Activated CD4-positive, alpha-beta T cell treated with anti-CD3 and anti-CD28 coated beads for 48 hours (primary cell): ENCODE results near the gene SAMD3.
"Not testable (repeated sequence)": the region's sequence is repeated elsewhere in the genome, so short reads cannot be mapped to it uniquely, and the experiment has no call there.

Experiments used
- DNase-seq: peaks from one replicate; pipeline ENCODE4 v3.0.0-alpha.2; 2020

Gene SAMD3, protein sequence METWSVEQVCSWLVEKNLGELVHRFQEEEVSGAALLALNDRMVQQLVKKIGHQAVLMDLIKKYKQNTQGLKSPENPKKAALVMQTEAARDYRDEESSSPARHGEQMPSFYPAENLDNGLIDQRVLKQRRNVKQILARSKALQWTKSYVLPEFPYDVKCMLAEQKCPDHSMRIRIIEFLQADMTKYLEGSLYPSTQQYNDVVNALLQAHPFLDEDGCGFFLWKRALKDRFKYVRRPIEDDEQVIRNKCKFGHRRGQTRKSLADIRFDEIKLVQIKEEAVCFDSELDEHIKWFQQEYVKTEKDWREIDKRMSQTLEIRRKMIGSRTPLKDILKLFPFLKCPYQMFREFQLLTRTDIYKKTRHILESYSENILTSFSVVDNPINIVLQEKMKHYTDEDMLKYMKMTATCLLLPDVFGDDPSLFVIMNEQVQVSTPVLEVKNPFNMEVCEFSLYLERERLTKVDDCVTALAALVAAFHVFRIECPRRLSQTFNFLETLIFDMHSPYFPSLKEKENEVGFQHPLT

DNA sequence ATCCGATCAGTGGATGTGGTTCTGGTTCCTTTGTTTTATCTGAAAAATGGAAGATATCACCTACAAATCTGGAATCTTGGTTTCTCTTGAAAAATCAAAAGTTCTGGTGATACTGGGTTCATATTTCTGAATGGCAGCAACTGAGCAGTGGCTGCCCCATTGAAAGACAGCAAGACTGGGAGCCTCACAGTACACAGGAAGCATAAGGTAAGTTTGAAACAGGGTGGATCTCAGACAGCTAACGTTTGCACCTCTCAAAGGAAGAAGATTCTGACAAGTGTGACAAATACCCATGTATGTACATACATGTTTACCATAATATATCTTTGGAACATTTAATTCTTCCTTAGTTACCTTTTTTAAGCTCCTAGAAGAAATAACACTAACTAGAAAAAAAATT, at the start of gene SAMD3:
Gene SAMD3 (minus strand): TSS at position 177 of the 400 bp plus-strand sequence. CDS start 7,678 bp downstream, outside the sequence.
- DNase-seq, result no peak

DNA sequence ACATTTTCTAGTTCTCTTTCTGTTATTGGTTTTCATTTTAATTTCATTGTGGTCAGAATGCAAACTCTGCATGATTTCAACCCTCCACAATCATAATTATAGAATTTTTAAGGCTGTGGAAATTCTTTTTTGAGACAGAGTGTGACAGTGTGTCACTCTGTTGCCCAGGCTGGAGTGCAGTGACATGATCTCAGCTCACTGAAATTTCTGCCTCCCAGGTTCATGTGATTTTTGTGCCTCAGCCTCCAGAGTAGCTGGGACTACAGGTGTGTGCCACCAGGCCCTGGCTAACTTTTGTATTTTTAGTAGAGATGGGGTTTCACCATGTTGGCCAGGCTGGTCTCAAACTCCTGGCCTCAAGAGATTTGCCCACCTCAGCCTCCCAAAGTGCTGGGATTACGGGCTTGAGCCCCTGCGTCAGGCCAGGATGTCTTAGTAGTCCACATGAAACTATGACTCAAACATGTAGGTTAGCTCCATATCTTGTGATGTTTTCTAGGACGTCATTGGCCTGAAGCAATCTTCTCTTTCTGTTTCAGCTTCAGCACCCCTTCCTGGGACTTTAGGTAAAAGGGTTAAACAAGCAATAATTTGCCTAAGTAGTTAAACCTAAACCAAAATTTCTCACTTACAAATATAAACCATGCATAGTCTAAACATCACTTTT, 47.4 kb upstream of the SAMD3 start:
- no peak for DNase-seq

DNA sequence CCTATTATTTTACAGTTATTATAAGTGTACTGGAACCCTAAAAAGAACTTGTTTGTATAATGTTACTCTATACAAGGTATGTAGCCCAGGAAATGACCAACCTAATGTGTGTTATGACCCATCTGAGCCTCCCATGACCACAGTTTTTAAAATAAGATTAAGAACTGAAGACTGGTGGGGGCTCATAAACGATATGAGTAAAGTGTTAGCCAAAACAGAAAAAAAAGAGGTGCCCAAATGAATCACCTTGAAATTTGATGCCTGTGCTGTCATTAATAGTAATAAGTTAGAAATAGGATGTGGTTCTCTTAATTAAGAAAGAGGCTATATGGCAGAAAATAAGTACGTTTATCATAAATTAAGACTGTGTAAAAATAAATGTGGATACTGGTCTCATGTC, 42.8 kb upstream of the SAMD3 start:
- DNase-seq, result not testable (repeated sequence)

DNA sequence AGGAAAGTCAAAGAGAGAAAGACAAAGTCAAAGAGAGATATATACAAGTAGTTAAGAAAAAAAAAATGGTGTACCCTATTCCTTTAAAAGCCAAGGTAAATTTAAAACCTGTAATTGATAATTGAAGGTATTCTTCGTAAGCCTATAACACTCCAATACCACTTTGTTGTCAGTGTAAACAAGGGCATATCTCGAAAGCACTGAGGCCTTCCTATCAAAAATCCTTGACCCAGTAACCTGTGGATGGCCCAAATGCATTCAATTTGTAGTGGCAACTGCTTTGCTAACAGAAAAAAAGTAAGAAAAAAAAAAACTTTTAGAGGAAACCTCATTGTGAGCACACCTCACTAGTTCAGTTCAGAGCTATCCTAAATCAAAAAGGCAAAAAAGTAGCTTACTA, 39.3 kb upstream of the SAMD3 start:
- DNase-seq, result no peak

DNA sequence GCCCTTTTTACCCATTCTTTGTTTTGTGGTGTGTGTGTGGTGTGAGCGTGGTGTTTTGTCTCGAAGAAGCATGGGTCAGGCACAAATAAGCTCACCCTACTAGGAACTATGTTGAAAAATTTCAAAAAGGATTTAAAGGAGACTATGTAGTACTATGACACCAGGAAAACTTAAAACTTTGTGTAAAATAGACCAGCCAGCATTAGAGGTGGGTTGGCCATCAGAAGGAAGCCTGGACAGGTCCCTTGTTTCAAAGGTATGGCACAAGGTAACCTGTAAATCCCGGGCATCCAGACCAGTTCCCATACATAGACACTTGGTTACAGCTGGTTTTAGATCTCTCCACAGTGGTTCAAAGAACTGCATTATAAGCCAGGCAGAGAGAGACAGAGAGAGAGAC, 38.8 kb upstream of the SAMD3 start:
- not testable (repeated sequence) for DNase-seq

DNA sequence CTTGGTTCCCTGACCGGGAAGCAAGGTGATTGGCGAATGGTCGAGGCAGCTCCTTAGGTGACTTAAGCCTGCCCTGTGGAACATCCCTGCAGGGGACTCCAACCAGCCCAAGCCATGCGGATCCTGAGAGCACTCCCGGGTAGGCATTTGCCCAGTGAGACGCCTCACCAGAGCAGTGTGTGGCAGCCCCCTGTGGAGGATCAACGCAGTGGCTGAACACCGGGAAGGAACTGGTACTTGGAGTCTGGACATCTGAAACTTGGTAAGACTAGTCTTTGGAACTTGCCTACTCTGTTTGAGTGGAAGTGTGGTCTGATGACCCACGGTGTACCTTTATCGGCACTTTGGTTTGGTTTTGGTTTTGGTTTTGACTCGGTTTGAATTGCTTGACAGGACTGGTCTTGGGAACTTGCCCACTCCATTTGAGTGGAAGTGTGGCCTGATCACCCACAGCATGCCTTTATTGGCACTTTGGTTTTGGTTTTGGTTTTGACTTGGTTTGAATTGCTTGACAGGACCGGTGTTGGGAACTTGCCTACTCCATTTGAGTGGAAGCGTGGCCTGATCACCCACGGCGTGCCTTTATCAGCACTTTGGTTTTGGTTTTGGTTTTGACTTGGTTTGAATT, 38.0 kb upstream of the SAMD3 start:
- not testable (repeated sequence) for DNase-seq

DNA sequence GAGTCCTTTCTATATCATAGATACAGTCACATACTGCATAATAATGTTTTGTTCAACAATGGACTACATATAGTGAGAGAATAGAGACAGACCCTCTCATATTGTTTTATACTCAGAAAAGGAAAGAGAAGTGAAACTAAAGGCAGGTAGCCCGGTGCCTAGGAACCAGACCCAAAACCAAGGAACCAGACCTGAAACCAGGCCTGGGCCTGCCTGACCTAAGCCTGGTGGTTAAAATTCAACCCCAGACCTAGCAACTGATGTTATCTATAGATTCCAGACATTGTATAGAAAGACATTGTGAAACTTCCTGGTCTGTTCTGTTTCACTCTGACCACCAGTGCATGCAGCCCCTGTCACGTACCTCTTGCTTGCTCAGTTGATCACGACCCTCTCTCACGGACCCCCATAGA, 37.3 kb upstream of the SAMD3 start:
- not testable (repeated sequence) for DNase-seq

DNA sequence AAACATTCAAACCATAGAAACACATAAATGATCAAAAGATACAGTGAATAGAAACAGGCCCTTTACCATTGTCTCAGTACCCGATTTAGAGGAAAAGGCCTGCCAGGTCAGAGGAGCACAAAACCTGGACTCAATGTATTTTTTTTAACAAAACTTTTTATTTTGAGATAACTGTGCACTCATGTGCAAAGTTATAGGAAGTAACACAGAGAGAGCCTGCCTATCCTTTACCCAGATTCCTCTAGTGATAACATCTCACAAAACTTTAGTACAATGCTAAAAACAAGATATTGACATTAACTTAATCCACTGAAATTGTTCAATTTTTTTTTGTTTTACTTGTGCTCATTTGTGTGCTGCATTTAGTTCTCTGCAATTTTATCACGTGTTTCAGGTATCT, 36.8 kb upstream of the SAMD3 start:
- no peak for DNase-seq

DNA sequence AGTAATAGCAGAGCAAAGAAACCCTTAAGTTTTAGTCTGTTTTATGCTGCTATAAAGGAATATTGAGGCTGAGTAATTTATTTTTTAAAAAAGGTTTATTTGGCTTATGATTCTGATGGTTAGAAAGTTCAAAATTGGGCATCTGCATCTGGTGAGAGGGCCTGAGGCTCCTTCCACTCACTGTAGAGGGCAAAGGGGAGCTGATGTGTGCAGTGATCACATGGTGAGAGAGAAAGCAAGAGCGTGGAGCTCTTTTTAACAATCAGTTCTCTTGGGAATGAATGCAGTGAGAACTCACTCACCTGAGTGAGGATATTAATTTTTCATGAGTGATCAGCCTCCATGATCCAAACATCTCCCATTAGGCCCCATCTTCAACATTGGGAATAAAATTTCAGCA, 36.4 kb upstream of the SAMD3 start:
- no peak for DNase-seq

DNA sequence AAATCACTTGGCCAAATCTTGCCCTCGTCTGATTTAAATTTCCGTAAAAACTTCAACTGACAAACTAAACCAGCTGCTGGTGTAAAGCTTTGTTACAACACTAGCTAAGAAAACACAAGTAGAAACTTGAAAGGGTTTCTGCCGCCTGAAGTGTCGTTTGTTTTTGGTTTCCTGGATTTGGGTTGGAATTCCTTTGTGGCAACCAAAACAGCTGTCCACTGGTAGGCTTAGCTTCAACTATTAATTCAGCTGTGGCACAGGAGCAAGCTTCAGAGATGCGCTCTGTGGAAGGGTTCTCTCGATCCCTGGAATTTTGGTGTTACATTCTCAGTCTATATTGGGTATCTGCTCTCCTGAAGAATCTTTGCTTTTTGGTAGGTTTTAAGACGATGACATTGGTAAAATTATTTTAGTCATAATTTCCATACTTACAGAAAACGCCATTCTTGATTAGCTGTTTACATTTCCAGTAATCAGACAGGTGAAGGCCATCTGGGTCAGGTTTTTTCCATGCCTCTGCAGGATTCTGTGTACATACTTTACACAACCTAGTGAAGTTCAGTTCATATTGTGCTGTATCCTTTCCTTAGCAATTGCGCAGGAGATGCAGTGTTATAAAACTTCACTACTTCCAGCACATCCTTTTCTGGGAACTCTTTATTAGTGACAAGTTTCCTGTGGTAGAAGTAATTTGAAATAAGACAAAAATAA, 29.9 kb upstream of the SAMD3 start:
- no peak for DNase-seq

DNA sequence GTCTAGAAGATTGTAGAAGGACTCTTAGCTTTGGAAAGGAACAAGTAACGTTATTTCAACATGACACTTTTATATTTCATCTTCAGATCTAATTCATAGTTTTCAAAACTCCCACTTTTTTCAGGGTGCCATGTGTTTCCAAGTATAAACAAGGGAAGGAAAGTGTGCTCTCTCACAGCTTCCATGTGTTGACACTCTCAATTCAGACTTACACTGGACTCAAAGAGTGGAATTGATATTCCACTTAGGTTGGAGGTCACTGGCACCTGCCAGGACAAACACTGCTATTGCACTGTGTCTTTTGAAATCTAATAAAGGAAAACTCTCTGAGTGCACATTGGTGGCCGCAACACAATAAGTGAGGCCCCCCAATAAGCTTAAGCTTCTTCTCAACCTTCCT, 22.5 kb upstream of the SAMD3 start:
- no peak for DNase-seq

DNA sequence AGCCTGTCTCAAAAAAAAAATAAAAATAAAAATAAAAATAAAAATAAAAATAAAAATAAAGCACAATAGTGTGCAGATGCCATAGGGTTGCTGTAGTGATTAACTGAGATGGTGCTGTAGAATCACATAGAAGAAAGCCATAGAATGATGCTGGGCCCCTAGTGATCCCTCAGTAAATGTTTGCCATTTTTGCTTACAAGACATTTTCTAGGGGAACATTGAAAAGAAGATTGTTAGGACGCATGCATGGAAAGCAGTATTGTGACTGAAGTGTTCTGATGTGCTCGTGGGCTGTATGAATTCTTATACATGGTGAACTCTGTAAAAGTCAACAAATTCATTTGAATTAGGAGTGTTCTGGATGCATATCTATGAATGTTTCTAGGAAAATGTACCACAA, 22.0 kb upstream of the SAMD3 start:
- DNase-seq, result no peak

DNA sequence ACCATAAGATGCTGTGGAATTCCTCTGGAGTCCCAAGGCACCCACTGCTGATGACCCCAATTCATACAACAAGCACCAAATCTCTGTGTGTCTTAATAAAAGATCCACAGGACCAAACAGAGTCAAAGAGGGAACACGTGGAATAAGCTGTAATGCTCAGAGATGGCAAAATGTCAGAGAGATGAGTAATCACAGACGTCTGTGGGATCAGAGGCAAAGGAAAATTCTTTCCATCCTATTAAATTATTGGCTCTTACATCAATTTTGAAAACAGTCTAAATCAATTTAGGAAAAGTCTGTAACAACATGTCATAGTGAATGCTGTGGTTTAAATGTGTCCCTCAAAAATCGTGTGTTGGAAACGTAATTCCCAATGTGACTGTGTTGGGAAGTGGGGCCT, 17.5 kb upstream of the SAMD3 start:
- no peak for DNase-seq

DNA sequence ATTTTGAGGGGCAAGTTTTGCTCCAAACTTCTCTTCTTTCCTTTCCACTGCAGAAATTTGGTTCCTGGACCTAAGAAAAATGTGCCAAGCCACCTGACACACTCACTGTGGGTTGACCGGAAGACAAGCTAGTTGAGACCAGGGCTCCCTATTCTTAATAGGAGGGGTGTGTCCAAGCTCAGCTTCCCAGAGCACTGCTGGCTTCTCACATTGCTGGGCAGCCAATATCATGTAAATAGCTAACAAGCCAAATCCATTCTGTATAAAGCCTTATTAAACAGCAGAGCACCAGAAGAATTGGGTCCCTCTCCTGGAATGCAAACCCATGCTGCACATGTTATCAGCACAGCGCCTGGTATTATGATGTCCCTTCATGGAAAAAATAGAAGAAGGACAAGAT, 17.0 kb upstream of the SAMD3 start:
- DNase-seq, result no peak

DNA sequence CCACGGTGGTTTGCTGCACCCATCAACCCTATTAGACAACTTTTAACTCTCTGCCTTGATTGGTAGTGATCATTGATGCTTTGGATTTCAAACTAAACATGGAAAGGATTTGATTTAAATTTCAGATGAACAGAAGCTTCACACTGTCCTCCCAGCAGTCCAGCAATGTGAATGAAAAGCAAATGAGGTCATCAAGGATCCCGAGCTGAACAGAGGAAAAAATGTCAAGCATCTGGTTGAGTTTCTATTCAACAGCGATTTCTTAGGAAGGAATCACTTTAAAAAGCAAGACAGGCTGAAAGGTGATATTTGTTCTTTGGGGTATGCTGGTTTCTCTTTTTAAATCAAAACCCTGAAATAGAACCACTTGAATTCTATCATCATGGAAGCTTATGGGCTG, 10.6 kb upstream of the SAMD3 start:
- no peak for DNase-seq

DNA sequence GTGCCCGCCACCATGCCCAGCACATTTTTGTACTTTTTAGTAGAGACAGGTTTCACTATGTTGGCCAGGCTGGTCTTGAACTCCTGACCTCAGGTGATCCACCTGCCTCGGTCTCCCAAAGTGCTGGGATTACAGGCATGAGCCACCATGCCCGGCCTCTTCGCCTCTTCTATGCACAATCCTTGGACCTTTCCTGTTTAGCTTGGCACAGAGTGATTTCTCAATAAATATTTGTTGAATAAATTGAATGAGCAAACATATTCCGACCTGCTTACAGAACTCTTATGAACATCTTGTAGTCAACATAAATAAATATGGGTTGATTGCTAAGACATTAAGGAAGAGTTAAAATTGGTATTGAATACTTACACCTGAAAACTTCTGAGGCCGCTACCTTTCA, 7.8 kb upstream of the SAMD3 start:
- not testable (repeated sequence) for DNase-seq

DNA sequence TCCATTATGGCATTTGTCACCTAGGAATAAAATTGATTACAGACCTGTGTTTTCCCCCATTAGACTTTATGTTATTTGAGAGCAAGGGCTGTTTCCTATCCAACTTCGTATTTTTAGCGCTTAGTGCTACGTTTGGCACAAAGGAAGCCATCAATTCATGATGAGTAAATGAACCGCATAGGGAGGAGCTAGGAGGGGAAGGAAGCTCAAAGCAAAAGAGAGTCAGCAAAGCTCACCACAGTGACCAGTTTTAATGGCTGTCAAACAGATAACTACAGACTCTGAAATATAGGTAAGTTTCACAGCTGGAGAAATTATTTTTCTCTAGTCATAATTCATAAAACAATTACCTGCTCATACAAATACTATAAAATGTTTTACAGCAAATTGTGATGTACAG, 6.9 kb upstream of the SAMD3 start:
- no peak for DNase-seq

DNA sequence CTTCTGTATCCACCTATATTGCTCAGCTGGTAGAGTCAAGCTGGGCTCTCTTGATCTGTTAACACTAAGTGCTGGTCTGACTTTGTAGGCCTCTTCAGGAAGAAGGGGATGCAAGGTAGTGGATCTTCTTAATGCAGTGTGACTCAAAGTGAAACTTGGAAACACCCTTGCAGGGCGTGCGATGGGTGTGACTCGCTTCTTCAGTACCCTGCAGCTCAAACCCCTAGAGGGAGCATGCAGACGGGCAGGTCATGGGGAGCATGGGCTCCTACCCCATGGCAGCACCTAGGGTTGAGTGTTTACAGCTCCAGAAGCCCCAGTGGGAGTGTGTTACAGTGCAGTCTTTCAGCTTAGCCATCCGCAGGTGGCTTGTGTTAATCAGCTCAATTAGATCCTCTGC, 757 bp upstream of the SAMD3 start:
- peak; percentile 80 for DNase-seq

DNA sequence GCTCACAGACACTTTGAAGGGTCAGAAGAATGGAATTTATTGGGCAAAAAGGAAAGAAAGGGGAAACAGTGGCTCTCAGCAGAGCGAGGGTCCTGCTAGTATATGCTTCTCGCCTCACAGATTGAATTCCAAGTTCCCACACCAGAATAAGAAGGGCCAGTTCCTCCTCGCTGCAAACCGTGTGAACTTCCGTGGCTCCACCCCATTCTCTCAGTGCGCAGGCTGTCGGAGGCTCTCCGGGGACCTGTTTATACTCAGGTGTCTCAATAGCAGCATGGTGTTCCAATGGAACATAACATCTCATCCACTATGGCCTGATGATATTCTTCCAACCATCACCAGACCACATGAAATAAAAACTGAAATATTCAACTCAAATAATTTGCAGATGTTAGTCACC, 4.6 kb downstream of the SAMD3 start:
- DNase-seq, result no peak

DNA sequence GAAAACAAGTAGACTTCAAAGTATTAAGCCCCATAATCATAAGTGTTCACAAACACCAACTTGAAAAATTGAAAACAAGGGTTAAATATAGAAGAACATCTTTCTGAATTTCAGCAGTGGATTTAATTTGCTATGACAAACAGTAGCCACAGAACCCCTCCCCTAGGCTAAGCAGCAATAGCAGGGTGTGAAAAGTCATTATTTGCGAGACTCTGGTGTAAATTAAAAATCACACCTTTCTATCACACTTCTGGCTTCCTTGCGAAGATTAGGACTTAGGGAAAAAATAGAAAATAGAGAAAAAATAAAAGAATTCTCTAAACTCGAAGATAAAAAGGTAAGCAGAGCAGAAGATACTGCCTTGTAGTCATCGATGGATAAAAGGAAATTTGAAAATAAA, 6.1 kb downstream of the SAMD3 start:
- no peak for DNase-seq

DNA sequence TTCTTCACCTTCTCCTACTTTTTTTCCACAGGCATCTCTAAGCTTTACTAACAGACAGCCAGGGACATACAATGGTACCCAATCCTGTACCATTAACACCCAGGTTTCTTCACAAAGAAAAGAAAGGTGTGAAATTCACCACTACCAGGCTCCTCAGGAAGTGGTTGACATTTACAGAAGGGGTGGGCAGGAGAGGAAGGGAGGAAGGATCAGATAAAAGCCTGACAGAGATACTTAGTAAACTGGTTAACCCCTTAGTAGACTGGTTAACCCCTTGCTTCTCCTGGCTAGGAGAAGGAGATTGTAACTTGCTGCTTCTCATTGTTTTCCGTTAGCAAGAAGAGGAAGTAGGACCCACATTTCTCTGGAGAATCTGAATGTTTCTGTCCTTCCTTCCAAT, 7.2 kb downstream of the SAMD3 start:
- DNase-seq, result no peak

DNA sequence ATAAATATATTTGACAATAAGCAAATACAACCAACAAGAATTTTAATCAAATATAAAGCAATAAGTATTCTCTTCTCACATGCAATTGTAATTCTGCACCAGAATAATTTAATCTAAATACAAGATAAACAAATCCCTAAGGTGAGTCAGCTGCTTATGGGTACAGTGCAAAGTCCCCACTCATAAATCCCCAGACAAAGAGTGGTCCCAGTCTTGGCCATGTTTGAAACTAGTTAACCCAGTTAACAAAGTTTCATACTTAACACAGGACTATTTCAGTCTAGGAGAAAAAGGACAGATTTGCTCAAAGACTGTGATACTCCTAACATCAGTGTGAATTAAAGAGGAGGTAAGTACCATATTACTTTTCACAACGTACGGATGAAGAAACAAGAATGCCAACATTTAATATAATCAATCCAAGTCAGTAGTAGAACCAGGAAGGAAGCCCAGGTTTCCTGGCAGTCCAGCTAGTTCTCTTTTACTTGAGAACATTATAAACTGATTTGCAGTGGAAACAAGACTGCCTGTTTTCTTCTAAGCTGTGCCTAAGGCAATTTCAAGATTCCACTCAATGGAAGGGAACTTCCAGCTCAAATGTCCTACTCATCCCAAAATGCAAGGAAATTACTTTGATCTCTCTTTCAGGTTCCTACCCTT, 10.4 kb downstream of the SAMD3 start:
- DNase-seq, result no peak

DNA sequence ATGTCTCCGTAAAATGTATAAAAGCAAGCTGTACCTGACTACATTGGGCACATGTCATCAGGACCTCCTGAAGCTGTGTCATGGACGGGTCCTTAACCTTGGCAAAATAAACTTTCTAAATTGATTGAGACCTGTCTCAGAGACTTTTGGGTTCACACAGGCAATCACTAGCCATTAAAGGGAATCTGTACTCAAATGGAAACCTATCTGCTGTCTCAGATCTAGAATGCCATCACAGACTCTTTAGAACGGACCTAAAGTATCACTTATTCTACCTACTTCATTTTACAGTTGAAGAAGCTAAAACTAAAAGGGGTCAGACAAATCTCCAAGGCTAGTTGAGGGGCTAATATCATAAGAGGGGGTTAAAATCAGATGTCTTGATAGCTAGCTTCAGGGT, 11.1 kb downstream of the SAMD3 start:
- DNase-seq, result no peak
